H1 (cell line): ENCODE results near the gene SERINC5. TPM values are rescaled to one million over a fixed set of nuclear protein-coding genes. Genes with fewer than 3 reads are reported as not detected.

Experiments used
- CTCF ChIA-PET: fragments of 300-600 bp; sonication (Branson Sonifier 250); formaldehyde crosslinking; loops from one replicate; lab custom pipeline; 2021; ENCODE audit not compliant: partially characterized antibody; lab: Charles Lee
- POLR2A ChIA-PET: fragments of 300-600 bp; sonication (Branson Sonifier 250); formaldehyde crosslinking; loops from one replicate; lab custom pipeline; 2021; ENCODE audit warnings: inconsistent platforms; ENCODE audit not compliant: partially characterized antibody; lab: Charles Lee
- DNase-seq, 2 experiments: peaks; one replicate each; pipeline versions ENCODE4 v3.0.0 to v3.0.0-alpha.2; 2010 to 2022; ENCODE audit warnings: low spot score in 2 of 2, low read depth in 1 of 2, mixed read lengths in 1 of 2
- FAIRE-seq: peaks from 2 replicates; lab custom pipeline; 2011; peaks lifted over from hg19 to GRCh38; lab: Jason Lieb, UNC
- H2AFZ ChIP-seq: 2 replicates; pipeline ENCODE4 v1.8.1; 2012; ENCODE audit warnings: low read length, inconsistent platforms
- H2AK5ac ChIP-seq: 2 replicates; pipeline ENCODE4 v1.6.1; 2013; ENCODE audit warnings: low read depth, low read length
- H2BK120ac ChIP-seq: replicated peaks from 2 replicates; pipeline ENCODE3; 2013; ENCODE audit warnings: low read depth, low read length, inconsistent platforms
- H2BK12ac ChIP-seq: 2 replicates; pipeline ENCODE4 v1.6.1; 2013; ENCODE audit warnings: low read depth, low read length
- H2BK15ac ChIP-seq: 2 replicates; pipeline ENCODE4 v1.6.1; 2013; ENCODE audit warnings: low read length
- H2BK20ac ChIP-seq: 2 replicates; pipeline ENCODE4 v1.6.1; 2013; ENCODE audit warnings: low read length
- H2BK5ac ChIP-seq: 2 replicates; pipeline ENCODE4 v1.6.1; 2013; ENCODE audit warnings: low read depth, low read length
- H3K14ac ChIP-seq: 2 replicates; pipeline ENCODE4 v1.6.1; 2013; ENCODE audit warnings: inconsistent platforms; ENCODE audit not compliant: insufficient read length
- H3K18ac ChIP-seq: 2 replicates; pipeline ENCODE4 v1.6.1; 2013; ENCODE audit warnings: low read length; ENCODE audit errors: extremely low read depth
- H3K23ac ChIP-seq: 2 replicates; pipeline ENCODE4 v1.6.1; 2013; ENCODE audit warnings: inconsistent platforms; ENCODE audit not compliant: insufficient read length
- H3K23me2 ChIP-seq: 2 replicates; pipeline ENCODE4 v1.6.1; 2013; ENCODE audit warnings: low read depth, low read length
- H3K27ac ChIP-seq: 2 replicates; pipeline ENCODE4 v1.6.1; 2011; ENCODE audit warnings: low read depth, low read length, inconsistent platforms
- H3K27me3 ChIP-seq, 4 experiments: replicated peaks in 1 of 4; 1 replicate in 1 of 4; 2 replicates in 3 of 4; pipeline versions ENCODE4 v1.6.1 to v1.8.1; 2011 to 2013; ENCODE audit warnings: low read length in 3 of 4, mild to moderate bottlenecking in 3 of 4, inconsistent platforms in 2 of 4, mixed read lengths in 2 of 4, moderate library complexity in 1 of 4; ENCODE audit not compliant: control insufficient read depth in 3 of 4, insufficient read depth in 3 of 4; ENCODE audit errors: extremely low read depth in 1 of 4
- H3K36me3 ChIP-seq, 4 experiments: 2 replicates each; pipeline versions ENCODE4 v1.6.1 to v1.8.1; 2011 to 2013; ENCODE audit warnings: mild to moderate bottlenecking in 4 of 4, low read length in 3 of 4, moderate library complexity in 2 of 4, control low read depth in 1 of 4, inconsistent platforms in 1 of 4; ENCODE audit not compliant: insufficient read depth in 4 of 4, control insufficient read depth in 2 of 4
- H3K4ac ChIP-seq: replicated peaks from 2 replicates; pipeline ENCODE3; 2013; ENCODE audit warnings: low read length, low read depth, mixed read lengths, inconsistent platforms; ENCODE audit not compliant: insufficient read length
- H3K4me1 ChIP-seq, 4 experiments: replicated peaks in 1 of 4; 1 replicate in 1 of 4; 2 replicates in 3 of 4; pipeline versions ENCODE4 v1.6.1 to v1.8.1; 2011 to 2013; ENCODE audit warnings: low read length in 3 of 4, inconsistent platforms in 2 of 4, mixed read lengths in 1 of 4; ENCODE audit not compliant: insufficient read depth in 4 of 4, control insufficient read depth in 3 of 4
- H3K4me2 ChIP-seq, 2 experiments: 2 replicates each; pipeline versions ENCODE4 v1.6.1 to v1.8.1; 2011 to 2013; ENCODE audit warnings: low read depth in 2 of 2, low read length in 2 of 2, control low read depth in 1 of 2, inconsistent platforms in 1 of 2, mild to moderate bottlenecking in 1 of 2; ENCODE audit not compliant: insufficient read depth in 1 of 2
- H3K4me3 ChIP-seq, 4 experiments: fragments of 200-600, 300-600 bp in 1 of 4; sonication (generic), shearing (Covaris generic), sonication (Bioruptor Twin) in 1 of 4; 2 replicates each; pipeline versions ENCODE4 v1.5.1 to v1.8.1; 2011 to 2016; ENCODE audit warnings: low read length in 4 of 4, low read depth in 3 of 4, control low read depth in 2 of 4, inconsistent platforms in 2 of 4, mild to moderate bottlenecking in 2 of 4, mixed read lengths in 1 of 4, moderate library complexity in 1 of 4; ENCODE audit not compliant: insufficient read depth in 2 of 4; ENCODE audit errors: extremely low read depth in 1 of 4
- H3K56ac ChIP-seq: replicated peaks from 2 replicates; pipeline ENCODE3; 2013; ENCODE audit warnings: low read depth, mild to moderate bottlenecking, mixed read lengths, low read length, inconsistent platforms; ENCODE audit not compliant: insufficient read length
- H3K79me1 ChIP-seq: 2 replicates; pipeline ENCODE4 v1.6.1; 2013; ENCODE audit warnings: low read depth, low read length, control low read depth
- H3K79me2 ChIP-seq, 2 experiments: 2 replicates each; pipeline versions ENCODE4 v1.6.1 to v1.8.1; 2012 to 2013; ENCODE audit warnings: low read length in 2 of 2, mild to moderate bottlenecking in 2 of 2, inconsistent platforms in 1 of 2; ENCODE audit not compliant: insufficient read depth in 2 of 2, control insufficient read depth in 1 of 2
- H3K9ac ChIP-seq, 4 experiments: replicated peaks in 1 of 4; 1 replicate in 1 of 4; 2 replicates in 3 of 4; pipeline versions ENCODE4 v1.6.1 to v1.8.1; 2011 to 2013; ENCODE audit warnings: low read depth in 3 of 4, low read length in 3 of 4, control low read depth in 2 of 4, mild to moderate bottlenecking in 2 of 4, moderate library complexity in 2 of 4, inconsistent platforms in 1 of 4; ENCODE audit errors: extremely low read depth in 1 of 4
- H3K9me3 ChIP-seq, 2 experiments: 2 replicates each; pipeline versions ENCODE4 v1.6.1 to v1.8.1; 2012 to 2013; ENCODE audit warnings: mild to moderate bottlenecking in 2 of 2, moderate library complexity in 2 of 2, control low read depth in 1 of 2, inconsistent platforms in 1 of 2, low read depth in 1 of 2, low read length in 1 of 2, mixed read lengths in 1 of 2; ENCODE audit not compliant: insufficient read depth in 2 of 2
- H4K20me1 ChIP-seq, 2 experiments: replicated peaks in 1 of 2; 2 replicates each; pipeline versions ENCODE3 to v1.8.1; 2011 to 2013; ENCODE audit warnings: inconsistent platforms in 2 of 2, low read length in 2 of 2, mild to moderate bottlenecking in 1 of 2; ENCODE audit not compliant: insufficient read depth in 2 of 2, control insufficient read depth in 1 of 2
- H4K5ac ChIP-seq: 2 replicates; pipeline ENCODE4 v1.6.1; 2013; ENCODE audit warnings: low read length, low read depth, mixed read lengths, inconsistent platforms; ENCODE audit not compliant: insufficient read length
- H4K8ac ChIP-seq: 2 replicates; pipeline ENCODE4 v1.8.0; 2013; ENCODE audit warnings: mild to moderate bottlenecking, moderate library complexity, low read length, inconsistent platforms; ENCODE audit not compliant: insufficient read depth; ENCODE audit errors: extremely low read depth
- H4K91ac ChIP-seq: replicated peaks from 2 replicates; pipeline ENCODE3; 2013; ENCODE audit warnings: low read length, mixed read lengths, inconsistent platforms; ENCODE audit not compliant: insufficient read length
- RAD21 ChIP-seq, 2 experiments: IDR thresholded peaks in 1 of 2; conservative IDR thresholded peaks in 1 of 2; 2 replicates each; pipeline ENCODE4 v1.6.1; 2011; ENCODE audit warnings: low read depth in 2 of 2, low read length in 2 of 2, improper control_type of control experiment in 1 of 2, inconsistent platforms in 1 of 2, mild to moderate bottlenecking in 1 of 2, moderate library complexity in 1 of 2
- WGBS, 2 experiments: shearing (Covaris generic) in 1 of 2; methylation state at CpG; one replicate each; pipeline versions ENCODE4 v1.1.6 to v1.1.7; 2013 to 2015; ENCODE audit warnings: low lambda C conversion rate in 2 of 2, mixed read lengths in 2 of 2, inconsistent platforms in 1 of 2, low coverage in 1 of 2, missing lambda C conversion rate in 1 of 2; ENCODE audit not compliant: insufficient replicate concordance in 2 of 2, insufficient coverage in 1 of 2, insufficient read length in 1 of 2; ENCODE audit errors: extremely low coverage in 1 of 2, missing lambda C conversion rate in 1 of 2; 5-methylcytosine and 5-hydroxymethylcytosine counted together
- polyA plus RNA-seq, 7 experiments: library from polyadenylated mRNA; depleted of rRNA in 3 of 7; stranded (reverse) in 5 of 7; unstranded in 2 of 7; fragments of >200 nt in 5 of 7; fragments of 200-250 nt in 2 of 7; gene quantifications; 1 replicate in 5 of 7; 2 replicates in 1 of 7; 4 replicates in 1 of 7; pipeline versions ENCODE4 v1.2.1 to v1.2.3, GENCODE V29; 2011 to 2013; ENCODE audit warnings: missing spikeins in 2 of 7, mixed read lengths in 2 of 7
- total RNA-seq: library from RNA; stranded (reverse); fragmentation: NEBNext Ultra II Directional; extraction: Animal tissue kit (Norgen Biotek cat#: 25700); gene quantifications from 2 replicates; pipeline ENCODE4 v1.2.1, GENCODE V29; 2021

Gene SERINC5
- total and polyA plus RNA-seq, 2 of the 8 experiments (the other 6 are each of a cell fraction or from before 2014, with no cell fraction given) = 32.2 to 149 TPM

- H3K14ac ChIP-seq = no peak overlapping the region
- H3K4me2 ChIP-seq = no peak overlapping the region
- H3K27ac ChIP-seq = no peak overlapping the region
- no peak overlapping the region for H2BK12ac ChIP-seq
- ChIA-PET POLR2A (interaction anchor here (2.5 kb wide), 1 partner anchor 24 kb away, joined by 8 read pairs; no protein-coding TSS in a partner anchor), CTCF (interaction anchor here (10.0 kb wide), 1 partner anchor 190 kb away, joined by 100 read pairs; no protein-coding TSS in a partner anchor)
- H3K4me1 ChIP-seq = no peaks in the 10 kb centered on the region
- H3K9me3 ChIP-seq = no peaks in the 10 kb centered on the region
- H4K8ac ChIP-seq = no peak overlapping the region
- no peak overlapping the region for H3K18ac ChIP-seq
- FAIRE-seq (no peak), DNase-seq (no peak)
- no peak overlapping the region for H3K4me3 ChIP-seq
- H2AFZ ChIP-seq = peak overlapping the region; percentile 14; the same call in 1 of the 2 replicates
- no peaks in the 10 kb centered on the region for H3K79me2 ChIP-seq
- H3K27me3 ChIP-seq = no peaks in the 10 kb centered on the region
- H4K91ac ChIP-seq = no peak overlapping the region
- TF ChIP-seq RAD21 (IDR thresholded peaks at IDR 0.05 in 1 of 2, conservative IDR thresholded peaks at IDR 0.05 in 1 of 2; ENCODE audit: low read depth in 2 of 2, low read length in 2 of 2) = no peak
- H2BK5ac ChIP-seq = no peak overlapping the region
- H3K4ac ChIP-seq = no peak overlapping the region
- H2BK15ac ChIP-seq = 0 out of 2 replicates have a peak overlapping the region, but pooled peaks have one; percentile 8
- H3K79me1 ChIP-seq = no peaks in the 10 kb centered on the region
- H2AK5ac ChIP-seq = no peak overlapping the region
- H2BK20ac ChIP-seq = no peak overlapping the region
- no peaks in the 10 kb centered on the region for H3K23me2 ChIP-seq
- H3K36me3 ChIP-seq = no peaks in the 10 kb centered on the region
- no peak overlapping the region for H4K5ac ChIP-seq
- no peak overlapping the region for H3K23ac ChIP-seq
- WGBS, 2 experiments = 90% methylated on average over 3 of the region's 3 CpGs; no CpG with 5 or more reads in 1 of the 2 experiments
- no peaks in the 10 kb centered on the region for H4K20me1 ChIP-seq
- H3K9ac ChIP-seq = no peak overlapping the region
- no peak overlapping the region for H3K56ac ChIP-seq
- H2BK120ac ChIP-seq = no peak overlapping the region
Measured at GRCh38 chr5:80282054-80282453, 26.2 kb upstream of the SERINC5 start.
